H1 (cell line): ENCODE data around the gene IFT20. TPM values are rescaled to one million over a fixed set of nuclear protein-coding genes. Genes with fewer than 3 reads are reported as not detected.

ENCODE experiments used
- CTCF ChIA-PET: fragments of 300-600 bp; sonication (Branson Sonifier 250); formaldehyde crosslinking; loops from one replicate; lab custom pipeline; 2021; ENCODE audit not compliant: partially characterized antibody; lab: Charles Lee
- POLR2A ChIA-PET: fragments of 300-600 bp; sonication (Branson Sonifier 250); formaldehyde crosslinking; loops from one replicate; lab custom pipeline; 2021; ENCODE audit warnings: inconsistent platforms; ENCODE audit not compliant: partially characterized antibody; lab: Charles Lee
- DNase-seq, 2 experiments: peaks; one replicate each; pipeline versions ENCODE4 v3.0.0 to v3.0.0-alpha.2; 2010 to 2022; ENCODE audit warnings: low spot score in 2 of 2, low read depth in 1 of 2, mixed read lengths in 1 of 2
- FAIRE-seq: peaks from 2 replicates; lab custom pipeline; 2011; peaks lifted over from hg19 to GRCh38; lab: Jason Lieb, UNC
- H2AFZ ChIP-seq: 2 replicates; pipeline ENCODE4 v1.8.1; 2012; ENCODE audit warnings: low read length, inconsistent platforms
- H2AK5ac ChIP-seq: 2 replicates; pipeline ENCODE4 v1.6.1; 2013; ENCODE audit warnings: low read depth, low read length
- H2BK120ac ChIP-seq: replicated peaks from 2 replicates; pipeline ENCODE3; 2013; ENCODE audit warnings: low read depth, low read length, inconsistent platforms
- H2BK12ac ChIP-seq: 2 replicates; pipeline ENCODE4 v1.6.1; 2013; ENCODE audit warnings: low read depth, low read length
- H2BK15ac ChIP-seq: 2 replicates; pipeline ENCODE4 v1.6.1; 2013; ENCODE audit warnings: low read length
- H2BK20ac ChIP-seq: 2 replicates; pipeline ENCODE4 v1.6.1; 2013; ENCODE audit warnings: low read length
- H2BK5ac ChIP-seq: 2 replicates; pipeline ENCODE4 v1.6.1; 2013; ENCODE audit warnings: low read depth, low read length
- H3K14ac ChIP-seq: 2 replicates; pipeline ENCODE4 v1.6.1; 2013; ENCODE audit warnings: inconsistent platforms; ENCODE audit not compliant: insufficient read length
- H3K18ac ChIP-seq: 2 replicates; pipeline ENCODE4 v1.6.1; 2013; ENCODE audit warnings: low read length; ENCODE audit errors: extremely low read depth
- H3K23ac ChIP-seq: 2 replicates; pipeline ENCODE4 v1.6.1; 2013; ENCODE audit warnings: inconsistent platforms; ENCODE audit not compliant: insufficient read length
- H3K23me2 ChIP-seq: 2 replicates; pipeline ENCODE4 v1.6.1; 2013; ENCODE audit warnings: low read depth, low read length
- H3K27ac ChIP-seq: 2 replicates; pipeline ENCODE4 v1.6.1; 2011; ENCODE audit warnings: low read depth, low read length, inconsistent platforms
- H3K27me3 ChIP-seq, 4 experiments: replicated peaks in 1 of 4; 1 replicate in 1 of 4; 2 replicates in 3 of 4; pipeline versions ENCODE4 v1.6.1 to v1.8.1; 2011 to 2013; ENCODE audit warnings: low read length in 3 of 4, mild to moderate bottlenecking in 3 of 4, inconsistent platforms in 2 of 4, mixed read lengths in 2 of 4, moderate library complexity in 1 of 4; ENCODE audit not compliant: control insufficient read depth in 3 of 4, insufficient read depth in 3 of 4; ENCODE audit errors: extremely low read depth in 1 of 4
- H3K36me3 ChIP-seq, 4 experiments: 2 replicates each; pipeline versions ENCODE4 v1.6.1 to v1.8.1; 2011 to 2013; ENCODE audit warnings: mild to moderate bottlenecking in 4 of 4, low read length in 3 of 4, moderate library complexity in 2 of 4, control low read depth in 1 of 4, inconsistent platforms in 1 of 4; ENCODE audit not compliant: insufficient read depth in 4 of 4, control insufficient read depth in 2 of 4
- H3K4ac ChIP-seq: replicated peaks from 2 replicates; pipeline ENCODE3; 2013; ENCODE audit warnings: low read length, low read depth, mixed read lengths, inconsistent platforms; ENCODE audit not compliant: insufficient read length
- H3K4me1 ChIP-seq, 4 experiments: replicated peaks in 1 of 4; 1 replicate in 1 of 4; 2 replicates in 3 of 4; pipeline versions ENCODE4 v1.6.1 to v1.8.1; 2011 to 2013; ENCODE audit warnings: low read length in 3 of 4, inconsistent platforms in 2 of 4, mixed read lengths in 1 of 4; ENCODE audit not compliant: insufficient read depth in 4 of 4, control insufficient read depth in 3 of 4
- H3K4me2 ChIP-seq, 2 experiments: 2 replicates each; pipeline versions ENCODE4 v1.6.1 to v1.8.1; 2011 to 2013; ENCODE audit warnings: low read depth in 2 of 2, low read length in 2 of 2, control low read depth in 1 of 2, inconsistent platforms in 1 of 2, mild to moderate bottlenecking in 1 of 2; ENCODE audit not compliant: insufficient read depth in 1 of 2
- H3K4me3 ChIP-seq, 4 experiments: fragments of 200-600, 300-600 bp in 1 of 4; sonication (generic), shearing (Covaris generic), sonication (Bioruptor Twin) in 1 of 4; 2 replicates each; pipeline versions ENCODE4 v1.5.1 to v1.8.1; 2011 to 2016; ENCODE audit warnings: low read length in 4 of 4, low read depth in 3 of 4, control low read depth in 2 of 4, inconsistent platforms in 2 of 4, mild to moderate bottlenecking in 2 of 4, mixed read lengths in 1 of 4, moderate library complexity in 1 of 4; ENCODE audit not compliant: insufficient read depth in 2 of 4; ENCODE audit errors: extremely low read depth in 1 of 4
- H3K56ac ChIP-seq: replicated peaks from 2 replicates; pipeline ENCODE3; 2013; ENCODE audit warnings: low read depth, mild to moderate bottlenecking, mixed read lengths, low read length, inconsistent platforms; ENCODE audit not compliant: insufficient read length
- H3K79me1 ChIP-seq: 2 replicates; pipeline ENCODE4 v1.6.1; 2013; ENCODE audit warnings: low read depth, low read length, control low read depth
- H3K79me2 ChIP-seq, 2 experiments: 2 replicates each; pipeline versions ENCODE4 v1.6.1 to v1.8.1; 2012 to 2013; ENCODE audit warnings: low read length in 2 of 2, mild to moderate bottlenecking in 2 of 2, inconsistent platforms in 1 of 2; ENCODE audit not compliant: insufficient read depth in 2 of 2, control insufficient read depth in 1 of 2
- H3K9ac ChIP-seq, 4 experiments: replicated peaks in 1 of 4; 1 replicate in 1 of 4; 2 replicates in 3 of 4; pipeline versions ENCODE4 v1.6.1 to v1.8.1; 2011 to 2013; ENCODE audit warnings: low read depth in 3 of 4, low read length in 3 of 4, control low read depth in 2 of 4, mild to moderate bottlenecking in 2 of 4, moderate library complexity in 2 of 4, inconsistent platforms in 1 of 4; ENCODE audit errors: extremely low read depth in 1 of 4
- H3K9me3 ChIP-seq, 2 experiments: 2 replicates each; pipeline versions ENCODE4 v1.6.1 to v1.8.1; 2012 to 2013; ENCODE audit warnings: mild to moderate bottlenecking in 2 of 2, moderate library complexity in 2 of 2, control low read depth in 1 of 2, inconsistent platforms in 1 of 2, low read depth in 1 of 2, low read length in 1 of 2, mixed read lengths in 1 of 2; ENCODE audit not compliant: insufficient read depth in 2 of 2
- H4K20me1 ChIP-seq, 2 experiments: replicated peaks in 1 of 2; 2 replicates each; pipeline versions ENCODE3 to v1.8.1; 2011 to 2013; ENCODE audit warnings: inconsistent platforms in 2 of 2, low read length in 2 of 2, mild to moderate bottlenecking in 1 of 2; ENCODE audit not compliant: insufficient read depth in 2 of 2, control insufficient read depth in 1 of 2
- H4K5ac ChIP-seq: 2 replicates; pipeline ENCODE4 v1.6.1; 2013; ENCODE audit warnings: low read length, low read depth, mixed read lengths, inconsistent platforms; ENCODE audit not compliant: insufficient read length
- H4K8ac ChIP-seq: 2 replicates; pipeline ENCODE4 v1.8.0; 2013; ENCODE audit warnings: mild to moderate bottlenecking, moderate library complexity, low read length, inconsistent platforms; ENCODE audit not compliant: insufficient read depth; ENCODE audit errors: extremely low read depth
- H4K91ac ChIP-seq: replicated peaks from 2 replicates; pipeline ENCODE3; 2013; ENCODE audit warnings: low read length, mixed read lengths, inconsistent platforms; ENCODE audit not compliant: insufficient read length
- CREB1 ChIP-seq: IDR thresholded peaks from 2 replicates; pipeline ENCODE4 v1.6.1; 2012; ENCODE audit warnings: inconsistent platforms
- EP300 ChIP-seq, 2 experiments: IDR thresholded peaks; 1 replicate in 1 of 2; 2 replicates in 1 of 2; pipeline ENCODE4 v1.6.1; 2011 to 2012; ENCODE audit warnings: low read depth in 2 of 2, low read length in 2 of 2, mild to moderate bottlenecking in 2 of 2, borderline replicate concordance in 1 of 2, inconsistent platforms in 1 of 2, moderate library complexity in 1 of 2
- GABPA ChIP-seq: IDR thresholded peaks from 2 replicates; pipeline ENCODE4 v1.6.1; 2011; ENCODE audit warnings: mild to moderate bottlenecking, low read length, moderate library complexity, borderline replicate concordance; ENCODE audit not compliant: insufficient read depth
- JUN ChIP-seq: IDR thresholded peaks from 2 replicates; pipeline ENCODE4 v1.6.1; 2011; ENCODE audit warnings: low read depth, mild to moderate bottlenecking, improper control_type of control experiment, low read length
- NRF1 ChIP-seq: IDR thresholded peaks from 2 replicates; pipeline ENCODE4 v1.6.1; 2011; ENCODE audit warnings: mild to moderate bottlenecking, low read depth, low read length, improper control_type of control experiment
- TAF1 ChIP-seq: IDR thresholded peaks from 2 replicates; pipeline ENCODE4 v1.6.1; 2011; ENCODE audit warnings: mild to moderate bottlenecking, low read depth, low read length
- USF2 ChIP-seq: IDR thresholded peaks from 2 replicates; pipeline ENCODE4 v1.6.1; 2011; ENCODE audit warnings: low read length, improper control_type of control experiment
- WGBS, 2 experiments: shearing (Covaris generic) in 1 of 2; methylation state at CpG; one replicate each; pipeline versions ENCODE4 v1.1.6 to v1.1.7; 2013 to 2015; ENCODE audit warnings: low lambda C conversion rate in 2 of 2, mixed read lengths in 2 of 2, inconsistent platforms in 1 of 2, low coverage in 1 of 2, missing lambda C conversion rate in 1 of 2; ENCODE audit not compliant: insufficient replicate concordance in 2 of 2, insufficient coverage in 1 of 2, insufficient read length in 1 of 2; ENCODE audit errors: extremely low coverage in 1 of 2, missing lambda C conversion rate in 1 of 2; 5-methylcytosine and 5-hydroxymethylcytosine counted together
- polyA plus RNA-seq, 7 experiments: library from polyadenylated mRNA; depleted of rRNA in 3 of 7; stranded (reverse) in 5 of 7; unstranded in 2 of 7; fragments of >200 nt in 5 of 7; fragments of 200-250 nt in 2 of 7; gene quantifications; 1 replicate in 5 of 7; 2 replicates in 1 of 7; 4 replicates in 1 of 7; pipeline versions ENCODE4 v1.2.1 to v1.2.3, GENCODE V29; 2011 to 2013; ENCODE audit warnings: missing spikeins in 2 of 7, mixed read lengths in 2 of 7
- total RNA-seq: library from RNA; stranded (reverse); fragmentation: NEBNext Ultra II Directional; extraction: Animal tissue kit (Norgen Biotek cat#: 25700); gene quantifications from 2 replicates; pipeline ENCODE4 v1.2.1, GENCODE V29; 2021
- TF ChIP-seq, protein P1 (sequence below): IDR thresholded peaks from 2 replicates; pipeline ENCODE4 v1.6.1; 2011; ENCODE audit warnings: low read depth, mild to moderate bottlenecking, low read length; ENCODE audit not compliant: insufficient read depth

The IFT20 gene
- total and polyA plus RNA-seq, 2 of the 8 experiments (the other 6 are each of a cell fraction or from before 2014, with no cell fraction given): 9.0 to 21.0 TPM

DNA sequence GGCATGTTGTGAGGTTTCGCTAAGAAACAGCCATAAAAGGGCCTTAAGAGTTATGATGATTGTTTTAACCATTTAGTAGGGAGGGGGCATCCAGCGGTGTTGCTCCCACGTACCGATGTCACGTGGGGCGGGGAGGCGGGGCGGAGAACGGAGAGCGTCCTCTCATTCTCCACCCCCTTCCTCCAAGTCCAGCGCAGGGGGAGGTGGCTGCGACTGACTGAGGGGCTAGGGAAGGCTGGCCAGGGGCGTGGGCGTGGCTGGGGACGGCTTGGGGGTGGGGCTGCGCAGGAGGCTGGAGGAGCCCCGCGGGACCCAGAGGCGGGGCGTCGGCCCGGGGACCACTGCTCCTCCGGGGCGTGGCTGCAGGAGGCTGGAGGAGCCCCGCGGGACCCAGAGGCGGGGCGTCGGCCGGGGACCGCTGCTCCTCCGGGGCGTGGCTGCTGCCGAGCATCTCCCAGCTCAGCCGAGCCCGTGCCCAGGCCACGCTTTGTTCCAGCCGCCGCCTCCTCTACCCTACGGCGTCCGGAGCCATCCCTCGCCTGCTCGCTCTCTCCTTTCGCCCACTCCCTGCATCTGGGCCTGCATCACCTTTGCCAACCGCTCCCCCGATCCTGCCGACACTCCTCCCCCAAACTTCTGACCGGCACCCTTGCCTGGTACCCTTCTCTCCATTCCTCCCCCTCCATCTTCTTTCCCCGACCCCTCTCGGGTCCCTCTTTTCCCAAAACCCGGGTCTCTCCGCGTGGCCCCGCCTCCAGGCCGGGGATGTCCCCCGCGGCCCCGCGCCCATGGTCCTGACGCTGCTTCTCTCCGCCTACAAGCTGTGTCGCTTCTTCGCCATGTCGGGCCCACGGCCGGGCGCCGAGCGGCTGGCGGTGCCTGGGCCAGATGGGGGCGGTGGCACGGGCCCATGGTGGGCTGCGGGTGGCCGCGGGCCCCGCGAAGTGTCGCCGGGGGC, 36.3 kb upstream of the IFT20 start, which contains the start of gene SARM1:
SARM1 (plus strand) TSS at position 450 of the 958 bp plus-strand sequence; CDS start at position 789, 339 bp downstream.
- Histone ChIP-seq H4K8ac (peak within 1 kb of the TSS; percentile 83), H2BK20ac (no peak within 1 kb of the TSS), H3K9me3 (no peaks in the 10 kb centered on the region), H3K18ac (no peak within 1 kb of the TSS; the same call in 1 of the 2 replicates), H3K4ac (peak within 1 kb of the TSS; percentile 14), H3K36me3 (no peaks in the 10 kb centered on the region), H3K23ac (no peak within 1 kb of the TSS), H2BK15ac (no peak within 1 kb of the TSS), H3K4me2 (peak within 1 kb of the TSS; percentile 76 to 89), H3K79me2 (no peaks in the 10 kb centered on the region), H3K27ac (no peak within 1 kb of the TSS), H4K20me1 (peaks cover 2 to 12% of the 10 kb centered on the region in 2 experiments), H2AFZ (peak within 1 kb of the TSS; percentile 78; the same call in 1 of the 2 replicates), H2BK12ac (no peak within 1 kb of the TSS), H3K56ac (no peak within 1 kb of the TSS), H2AK5ac (peak within 1 kb of the TSS; percentile 39; the same call in 1 of the 2 replicates), H3K23me2 (peaks cover 16% of the 10 kb centered on the region; the same call in 1 of the 2 replicates), H4K91ac (no peak within 1 kb of the TSS), H3K27me3 (peaks cover 9 to 19% (median 19%) of the 10 kb centered on the region in 4 experiments), H3K4me3 (peak within 1 kb of the TSS; percentile 56 to 79 (median 74)), H3K4me1 (peaks cover 3 to 16% (median 9%) of the 10 kb centered on the region in 4 experiments; a peak in 6 of 7 replicates), H2BK5ac (no peak within 1 kb of the TSS), H3K9ac (peak within 1 kb of the TSS in 2 of 4 experiments; percentile 1 to 8; a peak in 2 of 7 replicates), H3K14ac (no peak within 1 kb of the TSS), H3K79me1 (no peaks in the 10 kb centered on the region; the same call in 1 of the 2 replicates), H2BK120ac (no peak within 1 kb of the TSS), H4K5ac (no peak within 1 kb of the TSS)
- WGBS, 2 experiments: 1% methylated on average over 59 of the region's 80 CpGs; no CpG with 5 or more reads in 1 of the 2 experiments
- FAIRE-seq (peak; percentile 48), DNase-seq (peak; percentile 92 to 99)
- ChIA-PET POLR2A (interaction anchor here (1.0 to 12.7 kb wide), 6 partner anchors 10 to 126 kb away, joined by 3 to 103 read pairs (median 4); partner anchors contain the start of gene POLDIP2), CTCF (interaction anchor here (2.3 to 4.6 kb wide), 2 partner anchors 9 to 14 kb away, joined by 7 to 20 read pairs; partner anchors contain the start of gene POLDIP2)
- TF ChIP-seq USF2 (peak; percentile 91), NRF1 (peak; percentile 32; the same call in 1 of the 2 replicates), EP300 (IDR thresholded peaks at IDR 0.05; ENCODE audit: borderline replicate concordance in 1 of 2, low read depth in 2 of 2, low read length in 2 of 2) (no peak), TAF1 (peak; percentile 27; the same call in 1 of the 2 replicates), JUN (no peak), GABPA (0 out of 2 replicates have a peak, but pooled peaks have one; percentile 28), CREB1 (peak; percentile 26; the same call in 1 of the 2 replicates)
- TF ChIP-seq, protein P1, sequence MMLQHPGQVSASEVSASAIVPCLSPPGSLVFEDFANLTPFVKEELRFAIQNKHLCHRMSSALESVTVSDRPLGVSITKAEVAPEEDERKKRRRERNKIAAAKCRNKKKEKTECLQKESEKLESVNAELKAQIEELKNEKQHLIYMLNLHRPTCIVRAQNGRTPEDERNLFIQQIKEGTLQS: peak; percentile 66; the same call in 1 of the 2 replicates
